Mucosa of descending colon (tissue), 3 donors: Measurements from ENCODE around the gene EDARADD. TPM values are rescaled to one million over a fixed set of nuclear protein-coding genes. Genes with fewer than 3 reads are reported as not detected.

Experiments used
- ATAC-seq: fragments of 200-7000 bp; cut with Tn5 transposase; one replicate; pipeline ENCODE4 v1.9.1; 2020; ENCODE audit warnings: mild to moderate bottlenecking, moderate library complexity
- DNase-seq, 3 donors: peaks; one replicate each; pipeline ENCODE4 v3.0.0-alpha.2; 2020
- H3K36me3 ChIP-seq: fragments of 200-600 bp; one replicate; pipeline ENCODE4 v1.8.0; 2021; ENCODE audit warnings: low read depth, mild to moderate bottlenecking
- H3K4me1 ChIP-seq: fragments of 200-600 bp; one replicate; pipeline ENCODE4 v1.8.0; 2021; ENCODE audit warnings: low read depth, mild to moderate bottlenecking
- H3K4me3 ChIP-seq: fragments of 200-600 bp; one replicate; pipeline ENCODE4 v1.8.0; 2021; ENCODE audit warnings: mild to moderate bottlenecking
- H3K9me3 ChIP-seq: fragments of 200-600 bp; one replicate; pipeline ENCODE4 v1.8.0; 2021; ENCODE audit warnings: mild to moderate bottlenecking
- CTCF ChIP-seq: fragments of 200-600 bp; IDR thresholded peaks from one replicate; pipeline ENCODE4 v1.8.0; 2022; ENCODE audit warnings: antibody characterized with exemption, mild to moderate bottlenecking
- intact Hi-C, 2 donors: fragments of 100-400 bp; cut with DNase I in 1 of 2; cut with micrococcal nuclease in 1 of 2; formaldehyde crosslinking; loops; one replicate each; pipeline versions ENCODE4 v1.11.0 to v1.11.1; 2022; cut with DNase I, micrococcal nuclease
- total RNA-seq, 3 donors: library from RNA; stranded (reverse); fragmentation: NEBNext Ultra II Directional in 2 of 3; extraction: Animal tissue kit (Norgen Biotek cat#: 25700) in 2 of 3; gene quantifications; one replicate each; pipeline versions ENCODE4 v1.2.1 to v1.2.4, GENCODE V29; 2021 to 2023
- donor health status: DM: no; HTN: no; CAD: no; lungs with moderate emphysema.
- donor health status: DM: no; HTN: no; CAD: no.
- donor health status: DM: no; HTN: yes; CAD: no.

Gene EDARADD
- total RNA-seq, 3 donors from 2014 or later, result 0.16 to 0.48 TPM; not detected in 1

DNA sequence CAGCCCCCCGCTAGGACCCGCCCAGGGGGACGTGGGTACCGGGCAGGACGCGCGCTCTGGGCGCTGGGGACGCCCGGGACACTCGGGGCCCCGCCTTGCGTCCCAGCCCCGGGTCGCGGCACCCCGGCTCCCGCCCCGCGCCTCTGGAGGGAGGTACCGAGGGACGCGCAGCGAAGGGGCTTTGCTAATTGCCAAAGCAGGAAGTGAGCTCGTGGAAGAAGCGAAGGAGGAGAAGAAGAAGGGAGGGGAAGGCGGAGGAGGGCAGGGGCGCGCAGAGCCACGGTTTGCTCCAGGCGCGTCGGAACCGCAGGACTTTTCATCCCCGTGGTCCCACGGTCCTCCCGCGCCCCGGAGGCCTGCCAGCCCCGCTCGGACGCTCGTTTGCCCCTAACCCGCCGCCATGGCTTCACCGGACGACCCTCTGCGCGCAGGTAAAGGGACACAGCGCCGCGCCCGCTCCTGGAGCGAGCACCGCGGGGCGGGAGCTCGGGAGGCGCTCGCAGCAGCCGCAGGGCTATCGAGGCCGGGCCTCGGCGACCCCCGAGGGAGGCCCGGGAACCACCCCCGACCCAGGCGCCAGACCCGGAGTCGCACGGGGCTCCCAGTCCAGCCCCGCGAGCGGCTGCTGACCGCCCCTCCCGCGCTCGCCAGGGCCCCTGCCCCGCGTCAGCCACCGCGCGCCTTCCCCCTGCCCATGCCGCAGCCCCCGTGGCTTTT is 1.3 kb downstream of the EDARADD start:
- Histone ChIP-seq H3K36me3 (no peaks in the 10 kb centered on the region), H3K9me3 (no peaks in the 10 kb centered on the region), H3K4me1 (peaks cover 8% of the 10 kb centered on the region), H3K4me3 (peak overlapping the region; percentile 19)
- ATAC-seq, result peak; percentile 73
- peak in 2 of 3 donors; percentile 41 to 62 for DNase-seq
- no peak for TF ChIP-seq CTCF
- intact Hi-C loops, result no loop called here

DNA sequence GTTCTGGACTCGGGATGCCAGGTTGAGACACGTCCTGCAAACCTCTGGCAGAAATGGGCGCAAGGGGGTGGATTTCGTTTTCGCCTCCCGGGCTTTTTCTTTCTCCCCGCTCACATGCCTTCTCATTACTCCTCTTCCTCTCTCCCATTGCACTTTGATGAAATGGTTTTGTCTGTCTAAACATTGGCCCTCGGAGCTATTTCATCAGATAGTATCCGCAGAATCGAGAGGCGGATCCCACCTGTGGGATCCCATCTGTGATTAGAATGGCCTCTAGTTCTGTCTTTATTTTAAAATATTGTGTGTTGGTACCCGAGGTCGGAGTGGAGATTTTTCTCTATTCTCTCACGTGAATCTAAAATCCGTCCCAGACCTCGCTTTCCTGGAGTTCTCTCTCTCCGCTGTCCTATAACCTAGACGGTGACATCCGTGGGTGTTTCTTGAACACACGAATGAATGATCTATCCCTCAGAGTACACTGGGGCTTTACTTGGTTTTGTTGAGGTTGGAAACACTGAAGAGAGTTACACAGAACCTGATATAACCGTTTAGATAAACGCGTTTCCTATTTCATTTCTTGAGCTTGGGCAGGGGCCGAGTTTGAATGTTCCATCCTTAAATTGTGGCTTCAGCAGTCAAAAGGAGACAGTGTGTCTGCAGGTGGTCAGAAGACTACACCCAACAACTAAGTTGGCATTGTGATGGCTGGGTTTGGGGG is 2.0 kb downstream of the EDARADD start:
- DNase-seq (no peak), ATAC-seq (no peak)
- Histone ChIP-seq H3K36me3 (no peaks in the 10 kb centered on the region), H3K4me1 (peaks cover 8% of the 10 kb centered on the region), H3K4me3 (no peak overlapping the region), H3K9me3 (no peaks in the 10 kb centered on the region)
- intact Hi-C loops, result no loop called here
- no peak for TF ChIP-seq CTCF

DNA sequence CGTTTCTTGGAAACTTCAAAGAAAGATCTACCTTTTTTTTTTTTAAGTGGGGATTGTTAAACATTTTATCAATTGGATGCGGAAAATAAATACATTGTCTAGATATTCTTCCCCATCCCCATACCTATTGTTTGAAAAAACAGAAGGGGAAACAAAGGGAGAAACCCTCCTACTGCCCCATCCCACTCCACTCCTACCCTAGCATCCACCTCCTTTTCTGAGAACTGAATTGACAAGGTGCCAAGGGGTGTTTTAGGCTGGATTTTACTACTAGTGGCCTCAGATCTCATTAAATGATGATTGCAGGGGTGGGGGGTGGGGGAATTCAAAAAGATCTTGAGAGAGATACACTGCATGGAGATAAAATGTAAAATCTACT is 2.6 kb downstream of the EDARADD start:
- H3K4me3 ChIP-seq, result no peak overlapping the region
- no peaks in the 10 kb centered on the region for H3K9me3 ChIP-seq
- no peak for ATAC-seq
- no peak for TF ChIP-seq CTCF
- intact Hi-C loops, result no loop called here
- no peak for DNase-seq
- H3K36me3 ChIP-seq, result no peaks in the 10 kb centered on the region
- peaks cover 8% of the 10 kb centered on the region for H3K4me1 ChIP-seq

DNA sequence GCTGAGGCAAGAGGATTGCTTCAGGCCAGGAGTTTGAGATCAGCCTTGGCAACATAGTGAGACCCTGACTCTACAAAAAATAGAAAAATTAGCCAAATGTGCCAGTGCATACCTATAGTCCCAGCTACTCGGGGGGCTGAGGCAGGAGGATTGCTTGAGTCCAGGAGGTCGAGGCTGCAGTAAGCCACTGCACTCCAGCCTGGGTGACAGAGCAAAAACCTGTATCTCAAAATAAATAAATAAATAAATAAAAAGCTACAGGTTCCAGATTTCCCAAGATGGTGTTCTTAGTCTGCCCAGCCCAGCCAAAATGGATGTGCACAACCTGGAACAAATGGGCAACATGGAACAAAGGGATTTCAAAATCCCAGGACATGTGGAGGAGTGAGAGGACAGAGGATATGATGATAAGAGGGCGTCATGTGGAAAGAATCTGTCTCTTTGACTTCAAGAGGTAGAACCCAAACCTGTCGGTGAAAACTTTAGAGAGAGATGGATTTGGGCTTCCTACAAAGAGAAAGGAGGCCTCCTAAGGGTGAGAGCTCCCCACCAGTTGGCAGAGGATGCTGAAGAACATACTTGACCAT is 3.2 kb downstream of the EDARADD start:
- Histone ChIP-seq H3K36me3 (no peaks in the 10 kb centered on the region), H3K4me1 (peaks cover 8% of the 10 kb centered on the region), H3K9me3 (no peaks in the 10 kb centered on the region), H3K4me3 (no peak overlapping the region)
- no peak for TF ChIP-seq CTCF
- ATAC-seq (no peak), DNase-seq (no peak)
- intact Hi-C loops, result no loop called here

DNA sequence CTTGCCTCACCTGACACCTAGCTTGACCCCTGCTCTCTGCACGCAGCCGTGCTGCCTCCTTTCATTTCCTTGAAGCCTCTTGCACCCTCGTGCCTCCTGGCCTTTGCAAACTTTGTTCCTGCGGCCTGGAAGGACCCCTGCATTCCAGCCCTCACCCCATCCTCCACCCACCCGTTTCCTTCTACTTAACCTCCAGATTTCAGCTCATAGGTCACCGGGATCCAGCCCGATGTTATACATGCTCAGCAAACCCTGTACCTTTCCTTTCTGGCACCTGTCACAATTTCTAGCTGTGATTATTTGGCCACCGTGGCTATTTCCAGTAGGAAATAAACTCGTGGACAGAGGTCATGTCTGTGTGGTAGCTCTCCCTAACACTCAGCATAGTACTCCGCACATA is 4.5 kb downstream of the EDARADD start:
- TF ChIP-seq CTCF, result no peak
- intact Hi-C loops, result no loop called here
- peaks cover 8% of the 10 kb centered on the region for H3K4me1 ChIP-seq
- H3K36me3 ChIP-seq, result no peaks in the 10 kb centered on the region
- DNase-seq (no peak), ATAC-seq (no peak)
- no peak overlapping the region for H3K4me3 ChIP-seq
- no peaks in the 10 kb centered on the region for H3K9me3 ChIP-seq
